WTC11 (cell line): ENCODE measurements around the gene AGR2. TPM values are rescaled to one million over a fixed set of nuclear protein-coding genes. Genes with fewer than 3 reads are reported as not detected.

ENCODE experiments used
- ATAC-seq: fragments of 200-7000 bp; cut with Tn5 transposase; 2 replicates; pipeline ENCODE4 v1.10.0; 2021; ENCODE audit warnings: mild to moderate bottlenecking, moderate library complexity
- CTCF ChIA-PET: fragments of 300-600 bp; sonication (Branson Sonifier 250); formaldehyde crosslinking; loops from one replicate; lab custom pipeline; 2021; ENCODE audit warnings: antibody characterized with exemption; lab: Charles Lee
- POLR2A ChIA-PET: fragments of 350-600 bp; sonication (Branson Sonifier 250); formaldehyde crosslinking; loops from one replicate; lab custom pipeline; 2021; ENCODE audit warnings: antibody characterized with exemption; lab: Charles Lee
- DNase-seq: peaks from one replicate; pipeline ENCODE4 v3.0.0; 2021; ENCODE audit warnings: low spot score
- H3K27ac Mint-ChIP-seq: 2 replicates; pipeline ENCODE4 v1.8.0; 2021; ENCODE audit warnings: mixed read lengths
- H3K27me3 Mint-ChIP-seq: 2 replicates; pipeline ENCODE4 v1.8.0; 2021; ENCODE audit warnings: low read depth, mild to moderate bottlenecking, moderate library complexity, mixed read lengths
- H3K36me3 Mint-ChIP-seq: 2 replicates; pipeline ENCODE4 v1.8.0; 2021; ENCODE audit warnings: mixed read lengths
- H3K4me1 Mint-ChIP-seq: 2 replicates; pipeline ENCODE4 v1.8.0; 2022; ENCODE audit warnings: mixed read lengths
- H3K4me3 Mint-ChIP-seq: 2 replicates; pipeline ENCODE4 v1.8.0; 2021; ENCODE audit warnings: mild to moderate bottlenecking, moderate library complexity, mixed read lengths
- H3K9me3 Mint-ChIP-seq: 2 replicates; pipeline ENCODE4 v1.8.0; 2021; ENCODE audit warnings: mixed read lengths
- ELF4 ChIP-seq: sonication (generic); formaldehyde crosslinking; IDR thresholded peaks from 2 replicates; pipeline ENCODE4 v1.8.1; 2022; ENCODE audit warnings: low read depth, mild to moderate bottlenecking, moderate library complexity, missing genetic modification reagents
- FOXJ3 ChIP-seq: sonication (generic); formaldehyde crosslinking; IDR thresholded peaks from 2 replicates; pipeline ENCODE4 v1.9.0; 2021; ENCODE audit warnings: missing genetic modification reagents, mild to moderate bottlenecking, borderline replicate concordance
- FOXP4 ChIP-seq: sonication (generic); formaldehyde crosslinking; IDR thresholded peaks from 2 replicates; pipeline ENCODE4 v1.8.0; 2022; ENCODE audit warnings: mild to moderate bottlenecking, missing genetic modification reagents
- HMGXB4 ChIP-seq: sonication (generic); formaldehyde crosslinking; IDR thresholded peaks from 2 replicates; pipeline ENCODE4 v1.8.1; 2023; ENCODE audit warnings: mild to moderate bottlenecking, moderate library complexity, missing genetic modification reagents
- NFYB ChIP-seq: sonication (generic); formaldehyde crosslinking; conservative IDR thresholded peaks from 2 replicates; pipeline ENCODE4 v1.8.0; 2022; ENCODE audit warnings: low read depth, missing genetic modification reagents
- PREB ChIP-seq: sonication (generic); formaldehyde crosslinking; IDR thresholded peaks from 2 replicates; pipeline ENCODE4 v1.8.1; 2022; ENCODE audit warnings: mild to moderate bottlenecking, missing genetic modification reagents, moderate library complexity, borderline replicate concordance
- SMAD4 ChIP-seq: sonication (generic); formaldehyde crosslinking; IDR thresholded peaks from 2 replicates; pipeline ENCODE4 v1.8.0; 2022; ENCODE audit warnings: mild to moderate bottlenecking, missing genetic modification reagents
- SOX15 ChIP-seq: fragments of 250-450 bp; sonication (Bioruptor Pico); IDR thresholded peaks from 2 replicates; pipeline ENCODE4 v1.9.0; 2021; ENCODE audit warnings: mild to moderate bottlenecking
- TP53 ChIP-seq: sonication (generic); formaldehyde crosslinking; IDR thresholded peaks from 2 replicates; pipeline ENCODE4 v1.8.1; 2023; ENCODE audit warnings: mild to moderate bottlenecking, missing genetic modification reagents
- total RNA-seq: library from RNA; stranded (reverse); gene quantifications from 3 replicates; pipeline ENCODE4 v1.2.3, GENCODE V29; 2021
- TF ChIP-seq, protein P1 (sequence below): sonication (generic); formaldehyde crosslinking; IDR thresholded peaks from 2 replicates; pipeline ENCODE4 v1.8.0; 2023; ENCODE audit warnings: missing genetic modification reagents, mild to moderate bottlenecking, borderline replicate concordance
- TF ChIP-seq, protein P2 (sequence below): sonication (generic); formaldehyde crosslinking; conservative IDR thresholded peaks from 2 replicates; pipeline ENCODE4 v1.8.1; 2023; ENCODE audit warnings: mild to moderate bottlenecking, low read depth, missing genetic modification reagents, moderate library complexity
- TF ChIP-seq, protein P3 (sequence below): sonication (generic); formaldehyde crosslinking; IDR thresholded peaks from 2 replicates; pipeline ENCODE4 v1.8.0; 2023; ENCODE audit warnings: mild to moderate bottlenecking, missing genetic modification reagents
- TF ChIP-seq, protein P4 (sequence below): fragments of 250-450 bp; sonication (Bioruptor Pico); IDR thresholded peaks from 2 replicates; pipeline ENCODE4 v1.9.0; 2021; ENCODE audit warnings: mild to moderate bottlenecking
- TF ChIP-seq, protein P5 (sequence below): fragments of 250-450 bp; sonication (Bioruptor Pico); IDR thresholded peaks from 2 replicates; pipeline ENCODE4 v1.8.0; 2021; ENCODE audit warnings: mild to moderate bottlenecking
- TF ChIP-seq, protein P6 (sequence below): fragments of 250-450 bp; sonication (Bioruptor Pico); IDR thresholded peaks from 2 replicates; pipeline ENCODE4 v1.9.0; 2021; ENCODE audit warnings: moderate library complexity, mild to moderate bottlenecking, inconsistent platforms, borderline replicate concordance

AGR2 gene
- total RNA-seq, 1 experiment from 2014 or later, result 1.6 TPM

DNA sequence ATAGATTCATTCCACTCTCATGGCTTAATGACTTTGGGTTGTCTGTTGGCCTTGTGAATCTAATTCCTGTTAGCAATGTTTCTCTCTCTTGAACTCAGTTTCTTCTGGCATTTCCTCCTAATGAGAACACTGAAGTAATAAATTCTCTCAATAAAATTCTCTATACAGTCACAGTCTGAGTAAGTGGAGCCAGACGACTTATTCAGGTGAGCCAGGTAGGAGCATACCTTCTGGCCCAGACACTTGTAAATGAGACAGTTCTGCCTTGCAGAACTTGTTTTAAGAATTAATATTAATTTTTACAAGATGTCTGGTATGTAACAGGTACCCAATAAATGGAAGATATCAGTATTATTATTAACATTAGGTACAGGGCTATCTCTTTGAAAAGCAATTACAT, 28.6 kb upstream of the AGR2 start:
- no peak overlapping the region for H3K4me3 Mint-ChIP-seq
- H3K27ac Mint-ChIP-seq, result no peak overlapping the region
- peaks cover 13% of the 10 kb centered on the region for H3K9me3 Mint-ChIP-seq
- ChIA-PET POLR2A (no interaction called here), CTCF (no interaction called here)
- DNase-seq (no peak), ATAC-seq (no peak)
- H3K4me1 Mint-ChIP-seq, result no peaks in the 10 kb centered on the region
- no peaks in the 10 kb centered on the region for H3K27me3 Mint-ChIP-seq
- no peaks in the 10 kb centered on the region for H3K36me3 Mint-ChIP-seq
- TF ChIP-seq SOX15 (no peak), NFYB (CRISPR knock-in tag) (no peak), FOXJ3 (CRISPR knock-in tag) (no peak), SMAD4 (no peak), HMGXB4 (CRISPR knock-in tag) (no peak), PREB (CRISPR knock-in tag) (no peak), FOXP4 (CRISPR knock-in tag) (no peak), TP53 (no peak), ELF4 (no peak)
- TF ChIP-seq, protein P1, sequence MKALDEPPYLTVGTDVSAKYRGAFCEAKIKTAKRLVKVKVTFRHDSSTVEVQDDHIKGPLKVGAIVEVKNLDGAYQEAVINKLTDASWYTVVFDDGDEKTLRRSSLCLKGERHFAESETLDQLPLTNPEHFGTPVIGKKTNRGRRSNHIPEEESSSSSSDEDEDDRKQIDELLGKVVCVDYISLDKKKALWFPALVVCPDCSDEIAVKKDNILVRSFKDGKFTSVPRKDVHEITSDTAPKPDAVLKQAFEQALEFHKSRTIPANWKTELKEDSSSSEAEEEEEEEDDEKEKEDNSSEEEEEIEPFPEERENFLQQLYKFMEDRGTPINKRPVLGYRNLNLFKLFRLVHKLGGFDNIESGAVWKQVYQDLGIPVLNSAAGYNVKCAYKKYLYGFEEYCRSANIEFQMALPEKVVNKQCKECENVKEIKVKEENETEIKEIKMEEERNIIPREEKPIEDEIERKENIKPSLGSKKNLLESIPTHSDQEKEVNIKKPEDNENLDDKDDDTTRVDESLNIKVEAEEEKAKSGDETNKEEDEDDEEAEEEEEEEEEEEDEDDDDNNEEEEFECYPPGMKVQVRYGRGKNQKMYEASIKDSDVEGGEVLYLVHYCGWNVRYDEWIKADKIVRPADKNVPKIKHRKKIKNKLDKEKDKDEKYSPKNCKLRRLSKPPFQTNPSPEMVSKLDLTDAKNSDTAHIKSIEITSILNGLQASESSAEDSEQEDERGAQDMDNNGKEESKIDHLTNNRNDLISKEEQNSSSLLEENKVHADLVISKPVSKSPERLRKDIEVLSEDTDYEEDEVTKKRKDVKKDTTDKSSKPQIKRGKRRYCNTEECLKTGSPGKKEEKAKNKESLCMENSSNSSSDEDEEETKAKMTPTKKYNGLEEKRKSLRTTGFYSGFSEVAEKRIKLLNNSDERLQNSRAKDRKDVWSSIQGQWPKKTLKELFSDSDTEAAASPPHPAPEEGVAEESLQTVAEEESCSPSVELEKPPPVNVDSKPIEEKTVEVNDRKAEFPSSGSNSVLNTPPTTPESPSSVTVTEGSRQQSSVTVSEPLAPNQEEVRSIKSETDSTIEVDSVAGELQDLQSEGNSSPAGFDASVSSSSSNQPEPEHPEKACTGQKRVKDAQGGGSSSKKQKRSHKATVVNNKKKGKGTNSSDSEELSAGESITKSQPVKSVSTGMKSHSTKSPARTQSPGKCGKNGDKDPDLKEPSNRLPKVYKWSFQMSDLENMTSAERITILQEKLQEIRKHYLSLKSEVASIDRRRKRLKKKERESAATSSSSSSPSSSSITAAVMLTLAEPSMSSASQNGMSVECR (CRISPR knock-in tag), result no peak
- TF ChIP-seq, protein P2, sequence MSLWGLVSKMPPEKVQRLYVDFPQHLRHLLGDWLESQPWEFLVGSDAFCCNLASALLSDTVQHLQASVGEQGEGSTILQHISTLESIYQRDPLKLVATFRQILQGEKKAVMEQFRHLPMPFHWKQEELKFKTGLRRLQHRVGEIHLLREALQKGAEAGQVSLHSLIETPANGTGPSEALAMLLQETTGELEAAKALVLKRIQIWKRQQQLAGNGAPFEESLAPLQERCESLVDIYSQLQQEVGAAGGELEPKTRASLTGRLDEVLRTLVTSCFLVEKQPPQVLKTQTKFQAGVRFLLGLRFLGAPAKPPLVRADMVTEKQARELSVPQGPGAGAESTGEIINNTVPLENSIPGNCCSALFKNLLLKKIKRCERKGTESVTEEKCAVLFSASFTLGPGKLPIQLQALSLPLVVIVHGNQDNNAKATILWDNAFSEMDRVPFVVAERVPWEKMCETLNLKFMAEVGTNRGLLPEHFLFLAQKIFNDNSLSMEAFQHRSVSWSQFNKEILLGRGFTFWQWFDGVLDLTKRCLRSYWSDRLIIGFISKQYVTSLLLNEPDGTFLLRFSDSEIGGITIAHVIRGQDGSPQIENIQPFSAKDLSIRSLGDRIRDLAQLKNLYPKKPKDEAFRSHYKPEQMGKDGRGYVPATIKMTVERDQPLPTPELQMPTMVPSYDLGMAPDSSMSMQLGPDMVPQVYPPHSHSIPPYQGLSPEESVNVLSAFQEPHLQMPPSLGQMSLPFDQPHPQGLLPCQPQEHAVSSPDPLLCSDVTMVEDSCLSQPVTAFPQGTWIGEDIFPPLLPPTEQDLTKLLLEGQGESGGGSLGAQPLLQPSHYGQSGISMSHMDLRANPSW (CRISPR knock-in tag), result no peak
- TF ChIP-seq, protein P3, sequence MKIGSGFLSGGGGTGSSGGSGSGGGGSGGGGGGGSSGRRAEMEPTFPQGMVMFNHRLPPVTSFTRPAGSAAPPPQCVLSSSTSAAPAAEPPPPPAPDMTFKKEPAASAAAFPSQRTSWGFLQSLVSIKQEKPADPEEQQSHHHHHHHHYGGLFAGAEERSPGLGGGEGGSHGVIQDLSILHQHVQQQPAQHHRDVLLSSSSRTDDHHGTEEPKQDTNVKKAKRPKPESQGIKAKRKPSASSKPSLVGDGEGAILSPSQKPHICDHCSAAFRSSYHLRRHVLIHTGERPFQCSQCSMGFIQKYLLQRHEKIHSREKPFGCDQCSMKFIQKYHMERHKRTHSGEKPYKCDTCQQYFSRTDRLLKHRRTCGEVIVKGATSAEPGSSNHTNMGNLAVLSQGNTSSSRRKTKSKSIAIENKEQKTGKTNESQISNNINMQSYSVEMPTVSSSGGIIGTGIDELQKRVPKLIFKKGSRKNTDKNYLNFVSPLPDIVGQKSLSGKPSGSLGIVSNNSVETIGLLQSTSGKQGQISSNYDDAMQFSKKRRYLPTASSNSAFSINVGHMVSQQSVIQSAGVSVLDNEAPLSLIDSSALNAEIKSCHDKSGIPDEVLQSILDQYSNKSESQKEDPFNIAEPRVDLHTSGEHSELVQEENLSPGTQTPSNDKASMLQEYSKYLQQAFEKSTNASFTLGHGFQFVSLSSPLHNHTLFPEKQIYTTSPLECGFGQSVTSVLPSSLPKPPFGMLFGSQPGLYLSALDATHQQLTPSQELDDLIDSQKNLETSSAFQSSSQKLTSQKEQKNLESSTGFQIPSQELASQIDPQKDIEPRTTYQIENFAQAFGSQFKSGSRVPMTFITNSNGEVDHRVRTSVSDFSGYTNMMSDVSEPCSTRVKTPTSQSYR (CRISPR knock-in tag), result no peak
- TF ChIP-seq, protein P4, sequence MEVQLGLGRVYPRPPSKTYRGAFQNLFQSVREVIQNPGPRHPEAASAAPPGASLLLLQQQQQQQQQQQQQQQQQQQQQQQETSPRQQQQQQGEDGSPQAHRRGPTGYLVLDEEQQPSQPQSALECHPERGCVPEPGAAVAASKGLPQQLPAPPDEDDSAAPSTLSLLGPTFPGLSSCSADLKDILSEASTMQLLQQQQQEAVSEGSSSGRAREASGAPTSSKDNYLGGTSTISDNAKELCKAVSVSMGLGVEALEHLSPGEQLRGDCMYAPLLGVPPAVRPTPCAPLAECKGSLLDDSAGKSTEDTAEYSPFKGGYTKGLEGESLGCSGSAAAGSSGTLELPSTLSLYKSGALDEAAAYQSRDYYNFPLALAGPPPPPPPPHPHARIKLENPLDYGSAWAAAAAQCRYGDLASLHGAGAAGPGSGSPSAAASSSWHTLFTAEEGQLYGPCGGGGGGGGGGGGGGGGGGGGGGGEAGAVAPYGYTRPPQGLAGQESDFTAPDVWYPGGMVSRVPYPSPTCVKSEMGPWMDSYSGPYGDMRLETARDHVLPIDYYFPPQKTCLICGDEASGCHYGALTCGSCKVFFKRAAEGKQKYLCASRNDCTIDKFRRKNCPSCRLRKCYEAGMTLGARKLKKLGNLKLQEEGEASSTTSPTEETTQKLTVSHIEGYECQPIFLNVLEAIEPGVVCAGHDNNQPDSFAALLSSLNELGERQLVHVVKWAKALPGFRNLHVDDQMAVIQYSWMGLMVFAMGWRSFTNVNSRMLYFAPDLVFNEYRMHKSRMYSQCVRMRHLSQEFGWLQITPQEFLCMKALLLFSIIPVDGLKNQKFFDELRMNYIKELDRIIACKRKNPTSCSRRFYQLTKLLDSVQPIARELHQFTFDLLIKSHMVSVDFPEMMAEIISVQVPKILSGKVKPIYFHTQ (CRISPR knock-in tag), result no peak
- TF ChIP-seq, protein P5, sequence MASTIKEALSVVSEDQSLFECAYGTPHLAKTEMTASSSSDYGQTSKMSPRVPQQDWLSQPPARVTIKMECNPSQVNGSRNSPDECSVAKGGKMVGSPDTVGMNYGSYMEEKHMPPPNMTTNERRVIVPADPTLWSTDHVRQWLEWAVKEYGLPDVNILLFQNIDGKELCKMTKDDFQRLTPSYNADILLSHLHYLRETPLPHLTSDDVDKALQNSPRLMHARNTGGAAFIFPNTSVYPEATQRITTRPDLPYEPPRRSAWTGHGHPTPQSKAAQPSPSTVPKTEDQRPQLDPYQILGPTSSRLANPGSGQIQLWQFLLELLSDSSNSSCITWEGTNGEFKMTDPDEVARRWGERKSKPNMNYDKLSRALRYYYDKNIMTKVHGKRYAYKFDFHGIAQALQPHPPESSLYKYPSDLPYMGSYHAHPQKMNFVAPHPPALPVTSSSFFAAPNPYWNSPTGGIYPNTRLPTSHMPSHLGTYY (CRISPR knock-in tag), result no peak
- TF ChIP-seq, protein P6, sequence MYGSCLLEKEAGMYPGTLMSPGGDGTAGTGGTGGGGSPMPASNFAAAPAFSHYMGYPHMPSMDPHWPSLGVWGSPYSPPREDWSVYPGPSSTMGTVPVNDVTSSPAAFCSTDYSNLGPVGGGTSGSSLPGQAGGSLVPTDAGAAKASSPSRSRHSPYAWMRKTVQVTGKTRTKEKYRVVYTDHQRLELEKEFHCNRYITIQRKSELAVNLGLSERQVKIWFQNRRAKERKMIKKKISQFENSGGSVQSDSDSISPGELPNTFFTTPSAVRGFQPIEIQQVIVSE, result no peak
